HepG2 (cell line): ENCODE data around the gene CENATAC. TPM values are rescaled to one million over a fixed set of nuclear protein-coding genes. Genes with fewer than 3 reads are reported as not detected.

Experiments
- EHMT2 ChIP-seq: fragments of 200-600 bp; sonication (generic); IDR thresholded peaks from 2 replicates; pipeline ENCODE4 v1.7.0; 2017; ENCODE audit warnings: antibody characterized with exemption, low read depth, low read length, borderline replicate concordance
- GATA4 ChIP-seq: sonication (generic); IDR thresholded peaks from 2 replicates; pipeline ENCODE4 v1.6.1; 2016; ENCODE audit warnings: antibody characterized with exemption, low read depth, borderline replicate concordance
- HOXA5 ChIP-seq: sonication (generic); formaldehyde crosslinking; IDR thresholded peaks from 2 replicates; pipeline ENCODE4 v1.4.0; 2020; ENCODE audit warnings: missing genetic modification reagents
- MAX ChIP-seq: IDR thresholded peaks from 2 replicates; pipeline ENCODE4 v1.6.1; 2012; ENCODE audit warnings: inconsistent platforms
- MYNN ChIP-seq: sonication (generic); formaldehyde crosslinking; IDR thresholded peaks from 2 replicates; pipeline ENCODE4 v1.4.0; 2020; ENCODE audit warnings: mild to moderate bottlenecking, low read depth, missing genetic modification reagents
- NFIB ChIP-seq: sonication (generic); formaldehyde crosslinking; IDR thresholded peaks from 2 replicates; pipeline ENCODE4 v1.9.0; 2021; ENCODE audit warnings: missing genetic modification reagents, mild to moderate bottlenecking, borderline replicate concordance
- REL ChIP-seq: sonication (generic); formaldehyde crosslinking; conservative IDR thresholded peaks from 2 replicates; pipeline ENCODE4 v1.8.0; 2022; ENCODE audit warnings: mild to moderate bottlenecking, missing genetic modification reagents, moderate library complexity
- SYNCRIP ChIP-seq: fragments of 200-400 bp; formaldehyde crosslinking; IDR thresholded peaks from 2 replicates; pipeline ENCODE4 v1.6.1; 2018; ENCODE audit warnings: mild to moderate bottlenecking, low read depth, low read length; ENCODE audit not compliant: insufficient read depth
- ZBTB20 ChIP-seq: sonication (generic); formaldehyde crosslinking; IDR thresholded peaks from 2 replicates; pipeline ENCODE4 v1.8.1; 2023; ENCODE audit warnings: missing genetic modification reagents, low read depth, mild to moderate bottlenecking, borderline replicate concordance
- ZKSCAN1 ChIP-seq: fragments of 150-350 bp; IDR thresholded peaks from 2 replicates; pipeline ENCODE4 v1.6.1; 2014; ENCODE audit warnings: low read length
- ZNF136 ChIP-seq: sonication (generic); formaldehyde crosslinking; IDR thresholded peaks from 2 replicates; pipeline ENCODE4 v1.8.1; 2022; ENCODE audit warnings: low read depth, mild to moderate bottlenecking, moderate library complexity, missing genetic modification reagents
- ZNF24 ChIP-seq: fragments of 450-650 bp; IDR thresholded peaks from 2 replicates; pipeline ENCODE4 v1.6.1; 2017; ENCODE audit warnings: antibody characterized with exemption, mild to moderate bottlenecking
- ZNF260 ChIP-seq: sonication (generic); formaldehyde crosslinking; IDR thresholded peaks from 2 replicates; pipeline ENCODE4 v1.4.0; 2020; ENCODE audit warnings: missing genetic modification reagents, low read depth, mild to moderate bottlenecking, borderline replicate concordance
- ZNF34 ChIP-seq: sonication (generic); formaldehyde crosslinking; IDR thresholded peaks from 2 replicates; pipeline ENCODE4 v1.4.0; 2020; ENCODE audit warnings: mild to moderate bottlenecking, missing genetic modification reagents, borderline replicate concordance
- ZNF460 ChIP-seq: sonication (generic); formaldehyde crosslinking; IDR thresholded peaks from 2 replicates; pipeline ENCODE4 v1.5.1; 2020; ENCODE audit warnings: missing genetic modification reagents, mild to moderate bottlenecking, borderline replicate concordance
- ZNF589 ChIP-seq: sonication (generic); formaldehyde crosslinking; conservative IDR thresholded peaks from 2 replicates; pipeline ENCODE4 v1.8.0; 2022; ENCODE audit warnings: mild to moderate bottlenecking, moderate library complexity, missing genetic modification reagents
- polyA plus RNA-seq, 8 experiments: library from polyadenylated mRNA; depleted of rRNA in 3 of 8; stranded (reverse) in 7 of 8; unstranded in 1 of 8; fragments of >200 nt; fragmentation: Illumina TruSeq in 4 of 8; extraction: Trizol in 4 of 8; gene quantifications; 2 replicates each; pipeline versions ENCODE4 v1.2.1 to v1.2.3, GENCODE V29; 2011 to 2016; ENCODE audit warnings: low read depth in 4 of 8, missing spikeins in 1 of 8, mixed read lengths in 1 of 8; ENCODE audit not compliant: insufficient read depth in 1 of 8
- total RNA-seq, 5 experiments: library from RNA; depleted of rRNA; stranded (reverse); fragments of >200 nt; fragmentation: Illumina TruSeq; extraction: Trizol; gene quantifications; 2 replicates each; pipeline ENCODE4 v1.2.3, GENCODE V29; 2016; ENCODE audit warnings: low read depth in 1 of 5
- TF ChIP-seq, protein P1 (sequence below): sonication (generic); formaldehyde crosslinking; IDR thresholded peaks from one replicate; pipeline ENCODE4 v1.5.1; 2020; ENCODE audit warnings: mild to moderate bottlenecking, missing genetic modification reagents; ENCODE audit errors: not compliant biosample characterization

The CENATAC gene
- total and polyA plus RNA-seq, 2 of the 13 experiments (the other 11 are each of a cell fraction or from before 2014, with no cell fraction given), result 21.7 to 25.0 TPM

DNA sequence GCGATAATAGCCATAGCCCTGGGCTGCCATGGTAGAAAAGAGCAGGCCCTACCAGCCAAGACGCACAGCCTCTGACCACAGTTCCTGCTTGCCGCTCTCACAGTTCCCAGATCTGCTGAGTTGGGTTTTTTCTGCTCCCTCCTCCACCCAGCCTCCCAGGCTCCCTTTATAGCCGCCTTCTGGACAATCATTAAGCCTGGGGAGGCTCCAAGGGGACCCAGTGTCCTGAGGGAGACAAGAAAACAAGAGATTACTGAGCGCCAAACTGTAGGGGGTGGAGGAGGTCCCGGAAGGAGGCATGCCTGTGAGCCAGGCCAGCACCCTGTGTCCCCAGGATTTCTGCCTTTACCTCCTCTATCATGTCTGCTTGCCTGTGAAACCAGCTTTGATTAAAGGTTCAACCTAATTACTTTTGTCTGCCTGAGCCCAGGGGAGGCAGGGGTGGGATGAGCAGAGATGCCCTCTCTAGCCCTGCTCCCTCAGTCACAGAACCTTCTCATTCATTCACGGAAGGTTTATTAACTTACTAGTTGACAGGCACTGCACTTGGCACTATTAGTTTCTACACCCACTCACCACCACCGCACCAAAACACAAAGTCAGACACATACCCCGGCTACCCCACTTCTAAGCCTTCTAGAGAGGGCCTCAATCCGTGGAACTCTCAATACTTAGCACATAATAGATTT lies 31.5 kb downstream of the CENATAC start (continued):
- TF ChIP-seq EHMT2 (no peak), GATA4 (no peak), REL (CRISPR knock-in tag) (no peak), ZNF260 (no peak), HOXA5 (CRISPR knock-in tag) (no peak), ZNF24 (no peak), ZNF136 (no peak), MAX (0 out of 2 replicates have a peak, but pooled peaks have one; percentile 15), ZKSCAN1 (no peak), ZNF589 (CRISPR knock-in tag) (no peak), ZNF34 (CRISPR knock-in tag) (no peak), ZNF460 (CRISPR knock-in tag) (no peak), NFIB (CRISPR knock-in tag) (no peak), ZBTB20 (CRISPR knock-in tag) (no peak), SYNCRIP (no peak), MYNN (no peak)
- TF ChIP-seq, protein P1, sequence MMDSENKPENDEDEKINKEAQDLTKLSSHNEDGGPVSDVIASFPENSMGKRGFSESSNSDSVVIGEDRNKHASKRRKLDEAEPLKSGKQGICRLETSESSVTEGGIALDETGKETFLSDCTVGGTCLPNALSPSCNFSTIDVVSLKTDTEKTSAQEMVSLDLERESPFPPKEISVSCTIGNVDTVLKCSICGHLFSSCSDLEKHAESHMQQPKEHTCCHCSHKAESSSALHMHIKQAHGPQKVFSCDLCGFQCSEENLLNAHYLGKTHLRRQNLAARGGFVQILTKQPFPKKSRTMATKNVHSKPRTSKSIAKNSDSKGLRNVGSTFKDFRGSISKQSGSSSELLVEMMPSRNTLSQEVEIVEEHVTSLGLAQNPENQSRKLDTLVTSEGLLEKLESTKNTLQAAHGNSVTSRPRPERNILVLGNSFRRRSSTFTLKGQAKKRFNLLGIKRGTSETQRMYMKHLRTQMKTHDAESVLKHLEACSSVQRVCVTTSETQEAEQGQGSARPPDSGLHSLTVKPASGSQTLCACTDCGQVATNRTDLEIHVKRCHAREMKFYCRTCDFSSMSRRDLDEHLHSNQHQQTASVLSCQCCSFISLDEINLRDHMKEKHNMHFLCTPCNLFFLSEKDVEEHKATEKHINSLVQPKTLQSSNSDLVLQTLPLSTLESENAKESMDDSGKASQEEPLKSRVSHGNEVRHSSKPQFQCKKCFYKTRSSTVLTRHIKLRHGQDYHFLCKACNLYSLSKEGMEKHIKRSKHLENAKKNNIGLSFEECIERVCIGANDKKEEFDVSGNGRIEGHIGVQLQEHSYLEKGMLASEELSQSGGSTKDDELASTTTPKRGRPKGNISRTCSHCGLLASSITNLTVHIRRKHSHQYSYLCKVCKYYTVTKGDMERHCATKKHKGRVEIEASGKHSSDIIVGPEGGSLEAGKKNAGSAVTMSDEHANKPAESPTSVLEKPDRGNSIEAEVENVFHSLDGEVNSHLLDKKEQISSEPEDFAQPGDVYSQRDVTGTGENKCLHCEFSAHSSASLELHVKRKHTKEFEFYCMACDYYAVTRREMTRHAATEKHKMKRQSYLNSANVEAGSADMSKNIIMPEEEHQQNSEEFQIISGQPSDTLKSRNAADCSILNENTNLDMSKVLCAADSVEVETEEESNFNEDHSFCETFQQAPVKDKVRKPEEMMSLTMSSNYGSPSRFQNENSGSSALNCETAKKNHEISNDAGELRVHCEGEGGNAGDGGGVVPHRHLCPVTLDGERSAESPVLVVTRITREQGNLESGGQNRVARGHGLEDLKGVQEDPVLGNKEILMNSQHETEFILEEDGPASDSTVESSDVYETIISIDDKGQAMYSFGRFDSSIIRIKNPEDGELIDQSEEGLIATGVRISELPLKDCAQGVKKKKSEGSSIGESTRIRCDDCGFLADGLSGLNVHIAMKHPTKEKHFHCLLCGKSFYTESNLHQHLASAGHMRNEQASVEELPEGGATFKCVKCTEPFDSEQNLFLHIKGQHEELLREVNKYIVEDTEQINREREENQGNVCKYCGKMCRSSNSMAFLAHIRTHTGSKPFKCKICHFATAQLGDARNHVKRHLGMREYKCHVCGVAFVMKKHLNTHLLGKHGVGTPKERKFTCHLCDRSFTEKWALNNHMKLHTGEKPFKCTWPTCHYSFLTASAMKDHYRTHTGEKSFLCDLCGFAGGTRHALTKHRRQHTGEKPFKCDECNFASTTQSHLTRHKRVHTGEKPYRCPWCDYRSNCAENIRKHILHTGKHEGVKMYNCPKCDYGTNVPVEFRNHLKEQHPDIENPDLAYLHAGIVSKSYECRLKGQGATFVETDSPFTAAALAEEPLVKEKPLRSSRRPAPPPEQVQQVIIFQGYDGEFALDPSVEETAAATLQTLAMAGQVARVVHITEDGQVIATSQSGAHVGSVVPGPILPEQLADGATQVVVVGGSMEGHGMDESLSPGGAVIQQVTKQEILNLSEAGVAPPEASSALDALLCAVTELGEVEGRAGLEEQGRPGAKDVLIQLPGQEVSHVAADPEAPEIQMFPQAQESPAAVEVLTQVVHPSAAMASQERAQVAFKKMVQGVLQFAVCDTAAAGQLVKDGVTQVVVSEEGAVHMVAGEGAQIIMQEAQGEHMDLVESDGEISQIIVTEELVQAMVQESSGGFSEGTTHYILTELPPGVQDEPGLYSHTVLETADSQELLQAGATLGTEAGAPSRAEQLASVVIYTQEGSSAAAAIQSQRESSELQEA (CRISPR knock-in tag), result no peak
